Measurements from ENCODE around the gene HARS1.

DNA sequence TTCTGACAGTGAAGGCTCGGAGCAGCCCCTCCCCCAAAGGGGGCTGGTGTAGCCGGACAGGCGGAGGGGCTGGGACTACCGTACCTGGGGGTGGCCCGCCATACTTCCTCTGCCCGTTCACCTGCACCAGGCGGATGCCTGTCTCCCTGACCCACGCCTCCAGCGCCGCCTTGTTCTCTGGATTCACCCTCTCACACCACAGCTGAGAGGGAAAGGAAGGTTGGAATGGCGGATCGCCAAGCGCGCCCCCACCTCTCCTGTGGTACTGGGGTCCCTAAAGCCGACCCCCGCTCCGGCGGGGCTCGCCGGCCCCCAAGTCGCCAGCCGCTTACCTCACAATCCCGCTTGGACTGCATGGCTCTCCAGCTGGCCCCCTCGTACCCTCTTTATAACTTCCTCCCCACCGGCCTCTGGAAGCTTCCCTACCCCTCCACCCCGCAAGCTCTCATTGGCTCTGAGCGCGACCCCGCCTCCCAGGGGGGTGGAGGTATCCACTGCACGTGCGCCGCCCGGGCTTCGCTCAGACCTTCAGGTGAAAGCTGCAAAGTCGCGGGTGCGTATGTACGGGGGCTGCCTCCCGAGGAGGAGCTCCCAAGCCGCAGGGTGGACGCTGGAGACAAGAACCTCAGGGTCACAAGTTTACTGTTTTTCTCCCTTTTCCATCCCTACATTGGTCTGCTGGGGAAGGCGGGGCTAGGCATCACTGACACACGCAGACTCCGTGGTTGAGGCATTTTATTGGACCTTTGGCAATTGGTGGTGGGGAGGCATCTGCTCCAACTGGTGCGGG lies 17.8 kb downstream of the HARS1 start, which contains the start of gene DND1:
- TF ChIP-seq CTCF (IDR thresholded peaks at IDR 0.05; ENCODE audit: poor library complexity), result no peak
- no peak for TF ChIP-seq EZH2 (IDR thresholded peaks at IDR 0.05; ENCODE audit: borderline replicate concordance)
